H9 (cell line): ENCODE data around the gene SLC25A34. TPM values are rescaled to one million over a fixed set of nuclear protein-coding genes. Genes with fewer than 3 reads are reported as not detected.

Experiments
- DNase-seq: peaks from one replicate; pipeline ENCODE4 v3.0.0-alpha.2; 2017
- H2AFZ ChIP-seq: one replicate; pipeline ENCODE4 v1.6.1; 2013; ENCODE audit warnings: mild to moderate bottlenecking, low read length, control low read depth, moderate library complexity
- H2AK5ac ChIP-seq: 2 replicates; pipeline ENCODE4 v1.6.1; 2013; ENCODE audit warnings: low read length, control low read depth, mixed read lengths; ENCODE audit not compliant: insufficient read length
- H2BK120ac ChIP-seq: one replicate; pipeline ENCODE4 v1.6.1; 2013; ENCODE audit warnings: low read depth, mild to moderate bottlenecking, low read length, control low read depth, inconsistent platforms; ENCODE audit not compliant: poor library complexity, severe bottlenecking
- H2BK12ac ChIP-seq: 2 replicates; pipeline ENCODE4 v1.6.1; 2013; ENCODE audit warnings: low read length, control low read depth, mixed read lengths, low read depth; ENCODE audit not compliant: insufficient read length
- H2BK15ac ChIP-seq: 2 replicates; pipeline ENCODE4 v1.6.1; 2013; ENCODE audit warnings: low read depth, low read length, control low read depth
- H2BK20ac ChIP-seq: one replicate; pipeline ENCODE4 v1.6.1; 2013; ENCODE audit warnings: low read depth, mild to moderate bottlenecking, low read length, control low read depth, inconsistent platforms; ENCODE audit not compliant: poor library complexity, severe bottlenecking
- H2BK5ac ChIP-seq: 2 replicates; pipeline ENCODE4 v1.6.1; 2013; ENCODE audit warnings: low read length, control low read depth, mixed read lengths; ENCODE audit not compliant: insufficient read length
- H3K14ac ChIP-seq: 2 replicates; pipeline ENCODE4 v1.6.1; 2013; ENCODE audit warnings: low read length, control low read depth; ENCODE audit not compliant: insufficient read depth
- H3K18ac ChIP-seq: 2 replicates; pipeline ENCODE4 v1.6.1; 2013; ENCODE audit warnings: low read depth, mild to moderate bottlenecking, mixed read lengths, low read length, control low read depth; ENCODE audit not compliant: insufficient read length
- H3K23ac ChIP-seq: 2 replicates; pipeline ENCODE4 v1.6.1; 2013; ENCODE audit warnings: low read length, control low read depth, mixed read lengths, low read depth; ENCODE audit not compliant: insufficient read length
- H3K23me2 ChIP-seq: 2 replicates; pipeline ENCODE4 v1.6.1; 2013; ENCODE audit warnings: low read depth, mild to moderate bottlenecking, mixed read lengths, low read length, control low read depth; ENCODE audit not compliant: insufficient read length, poor library complexity, severe bottlenecking
- H3K27ac ChIP-seq: 2 replicates; pipeline ENCODE4 v1.5.1; 2013; ENCODE audit warnings: low read length, control low read depth, mixed read lengths, low read depth; ENCODE audit not compliant: insufficient read length
- H3K27me3 ChIP-seq: 2 replicates; pipeline ENCODE4 v1.6.1; 2013; ENCODE audit warnings: low read length, control low read depth, inconsistent platforms; ENCODE audit not compliant: insufficient read depth
- H3K4ac ChIP-seq: 2 replicates; pipeline ENCODE4 v1.6.1; 2013; ENCODE audit warnings: low read depth, mild to moderate bottlenecking, control low read depth, inconsistent platforms, low read length, moderate library complexity
- H3K4me1 ChIP-seq: 2 replicates; pipeline ENCODE4 v1.6.1; 2013; ENCODE audit warnings: low read length, control low read depth, inconsistent platforms; ENCODE audit not compliant: insufficient read depth
- H3K4me2 ChIP-seq: 2 replicates; pipeline ENCODE4 v1.6.1; 2013; ENCODE audit warnings: low read length, control low read depth, mixed read lengths; ENCODE audit not compliant: insufficient read length, insufficient read depth
- H3K56ac ChIP-seq: 2 replicates; pipeline ENCODE4 v1.6.1; 2013; ENCODE audit warnings: low read depth, mild to moderate bottlenecking, mixed read lengths, low read length, control low read depth; ENCODE audit not compliant: insufficient read length
- H3K79me1 ChIP-seq: 2 replicates; pipeline ENCODE4 v1.6.1; 2013; ENCODE audit warnings: low read depth, mild to moderate bottlenecking, moderate library complexity, low read length, control low read depth, inconsistent platforms; ENCODE audit not compliant: insufficient read depth, poor library complexity, severe bottlenecking
- H3K79me2 ChIP-seq: 2 replicates; pipeline ENCODE4 v1.6.1; 2013; ENCODE audit warnings: low read length, control low read depth, inconsistent platforms; ENCODE audit not compliant: insufficient read depth
- H3K9ac ChIP-seq: 2 replicates; pipeline ENCODE4 v1.6.1; 2013; ENCODE audit warnings: low read length, control low read depth, mixed read lengths; ENCODE audit not compliant: insufficient read length; ENCODE audit errors: extremely low read depth
- H3K9me3 ChIP-seq: one replicate; pipeline ENCODE4 v1.6.1; 2013; ENCODE audit warnings: low read depth, low read length, inconsistent platforms; ENCODE audit not compliant: control insufficient read depth
- H3T11ph ChIP-seq: one replicate; pipeline ENCODE4 v1.6.1; 2013; ENCODE audit warnings: mild to moderate bottlenecking, low read length, control low read depth, inconsistent platforms
- H4K20me1 ChIP-seq: one replicate; pipeline ENCODE4 v1.6.1; 2013; ENCODE audit not compliant: control insufficient read depth, insufficient read length, insufficient read depth
- H4K5ac ChIP-seq: 2 replicates; pipeline ENCODE4 v1.6.1; 2013; ENCODE audit warnings: low read depth, mild to moderate bottlenecking, mixed read lengths, low read length, control low read depth; ENCODE audit not compliant: insufficient read length
- H4K8ac ChIP-seq: replicated peaks from 2 replicates; pipeline ENCODE4 v1.6.1; 2013; ENCODE audit warnings: low read length, control low read depth, mixed read lengths, low read depth; ENCODE audit not compliant: insufficient read length
- H4K91ac ChIP-seq: 2 replicates; pipeline ENCODE4 v1.6.1; 2013; ENCODE audit warnings: low read depth, mild to moderate bottlenecking, moderate library complexity, mixed read lengths, low read length, control low read depth; ENCODE audit not compliant: insufficient read length
- H3K27ac Mint-ChIP-seq, 3 experiments: 2 replicates in 2 of 3; 3 replicates in 1 of 3; pipeline ENCODE4 v1.8.0; 2020 to 2021; ENCODE audit warnings: mixed read lengths in 3 of 3, mild to moderate bottlenecking in 1 of 3, moderate library complexity in 1 of 3
- H3K27me3 Mint-ChIP-seq: 2 replicates; pipeline ENCODE4 v1.8.0; 2021; ENCODE audit warnings: low read depth, mild to moderate bottlenecking, moderate library complexity, mixed read lengths
- H3K36me3 Mint-ChIP-seq, 3 experiments: 2 replicates in 2 of 3; 3 replicates in 1 of 3; pipeline ENCODE4 v1.8.0; 2020 to 2021; ENCODE audit warnings: low read depth in 3 of 3, mixed read lengths in 3 of 3; ENCODE audit not compliant: insufficient read depth in 1 of 3
- H3K4me1 Mint-ChIP-seq, 2 experiments: 2 replicates each; pipeline ENCODE4 v1.8.0; 2020; ENCODE audit warnings: mixed read lengths in 2 of 2
- H3K4me3 Mint-ChIP-seq, 2 experiments: 2 replicates in 1 of 2; 3 replicates in 1 of 2; pipeline ENCODE4 v1.8.0; 2020 to 2021; ENCODE audit warnings: mild to moderate bottlenecking in 2 of 2, mixed read lengths in 2 of 2, moderate library complexity in 1 of 2
- H3K9me3 Mint-ChIP-seq, 2 experiments: 2 replicates in 1 of 2; 3 replicates in 1 of 2; pipeline ENCODE4 v1.8.0; 2020; ENCODE audit warnings: mild to moderate bottlenecking in 2 of 2, mixed read lengths in 2 of 2, moderate library complexity in 1 of 2
- CTCF ChIP-seq: fragments of 200-600 bp; sonication (generic); conservative IDR thresholded peaks from 3 replicates; pipeline ENCODE4 v1.8.0; 2021; ENCODE audit warnings: antibody characterized with exemption, mild to moderate bottlenecking
- WGBS: extraction: QIAGEN DNeasy Blood & Tissue Kit; methylation state at CpG from one replicate; pipeline ENCODE4 v1.1.7; 2013; ENCODE audit warnings: missing lambda C conversion rate, low lambda C conversion rate, mixed read lengths; ENCODE audit not compliant: insufficient read length; ENCODE audit errors: extremely low coverage; 5-methylcytosine and 5-hydroxymethylcytosine counted together
- total RNA-seq: library from RNA; stranded (reverse); gene quantifications from 2 replicates; pipeline ENCODE4 v1.2.1, GENCODE V29; 2021

SLC25A34 gene
- total RNA-seq, 1 experiment from 2014 or later = 1.5 TPM

GRCh38 chr1:15703562-15703961 lies 32.5 kb upstream of the SLC25A34 start:
- Mint-ChIP-seq H3K27me3 (no peaks in the 10 kb centered on the region), H3K4me3 (no peak overlapping the region), H3K36me3 (peaks cover 6 to 17% (median 13%) of the 10 kb centered on the region in 3 experiments), H3K27ac (peak overlapping the region; percentile 4 to 88 (median 8); a peak in 4 of 7 replicates), H3K9me3 (no peaks in the 10 kb centered on the region), H3K4me1 (peaks cover 3% of the 10 kb centered on the region in 2 experiments; a peak in 2 of 4 replicates)
- no peak overlapping the region for H3K4me2 ChIP-seq
- no peak overlapping the region for H3K23ac ChIP-seq
- H2BK15ac ChIP-seq = no peak overlapping the region
- no peak overlapping the region; the same call in 1 of the 2 replicates for H3K14ac ChIP-seq
- no peak overlapping the region for H3K9ac ChIP-seq
- no peak overlapping the region for H2BK120ac ChIP-seq
- H3K79me2 ChIP-seq = no peaks in the 10 kb centered on the region; the same call in 1 of the 2 replicates
- H4K5ac ChIP-seq = no peak overlapping the region
- H2AK5ac ChIP-seq = no peak overlapping the region
- no peaks in the 10 kb centered on the region for H3K23me2 ChIP-seq
- H3T11ph ChIP-seq = no peak overlapping the region
- no peaks in the 10 kb centered on the region for H3K27me3 ChIP-seq
- no peak for DNase-seq
- no CpG with 5 or more reads among the region's 9 CpGs for WGBS
- H4K20me1 ChIP-seq = no peaks in the 10 kb centered on the region
- no peaks in the 10 kb centered on the region for H3K9me3 ChIP-seq
- no peak overlapping the region for H4K8ac ChIP-seq
- no peak overlapping the region for H3K4ac ChIP-seq
- H3K56ac ChIP-seq = no peak overlapping the region
- no peak overlapping the region for H2BK12ac ChIP-seq
- H2BK20ac ChIP-seq = no peak overlapping the region
- no peaks in the 10 kb centered on the region for H3K79me1 ChIP-seq
- no peak for TF ChIP-seq CTCF
- no peak overlapping the region for H2BK5ac ChIP-seq
- no peak overlapping the region for H4K91ac ChIP-seq
- no peaks in the 10 kb centered on the region; the same call in 1 of the 2 replicates for H3K4me1 ChIP-seq
- H2AFZ ChIP-seq = no peak overlapping the region
- H3K27ac ChIP-seq = no peak overlapping the region
- no peak overlapping the region for H3K18ac ChIP-seq
